ENCODE data around the gene LIMA1.
"Not testable (repeated sequence)": the region's sequence is repeated elsewhere in the genome, so short reads cannot be mapped to it uniquely, and the experiment has no call there.

LIMA1 gene

DNA sequence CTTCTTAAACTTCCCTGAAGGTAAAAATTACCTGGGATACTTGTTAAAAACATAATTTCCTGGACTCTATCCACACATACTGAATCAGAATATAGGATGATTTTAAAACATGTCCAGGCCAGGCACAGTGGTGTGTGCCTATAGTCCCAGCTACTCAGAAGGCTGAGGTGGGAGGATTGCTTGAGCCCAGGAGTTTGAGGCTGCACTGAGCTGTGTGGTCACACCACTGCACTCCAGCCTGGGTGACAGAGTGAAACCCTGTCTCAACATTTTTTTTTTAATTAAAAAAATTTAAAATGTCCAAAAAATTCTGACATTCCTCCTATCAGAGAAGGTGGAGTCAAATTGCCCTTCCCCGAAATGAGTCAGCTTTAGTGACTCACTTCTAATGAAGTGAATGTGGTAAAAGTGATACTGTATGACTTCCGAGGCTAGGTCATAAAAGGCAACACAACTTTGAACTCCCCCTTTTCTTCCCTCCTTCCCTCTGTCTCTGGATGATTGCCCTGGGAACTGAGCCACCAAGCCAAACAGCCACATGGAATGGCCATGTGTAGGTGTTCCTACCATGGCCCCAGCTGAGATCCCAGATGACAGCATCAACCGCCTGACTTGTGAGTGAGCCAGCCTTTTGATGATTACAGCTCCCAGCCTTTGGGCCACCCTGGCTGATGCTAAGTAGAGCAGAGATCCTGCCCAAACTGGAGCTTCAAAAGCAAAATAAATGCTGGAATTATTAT, 36.3 kb downstream of the LIMA1 start:
- no peak for DNase-seq

- no peak for DNase-seq
Observed at GRCh38 chr12:50246197-50246865, 37.0 kb downstream of the LIMA1 start.

DNA sequence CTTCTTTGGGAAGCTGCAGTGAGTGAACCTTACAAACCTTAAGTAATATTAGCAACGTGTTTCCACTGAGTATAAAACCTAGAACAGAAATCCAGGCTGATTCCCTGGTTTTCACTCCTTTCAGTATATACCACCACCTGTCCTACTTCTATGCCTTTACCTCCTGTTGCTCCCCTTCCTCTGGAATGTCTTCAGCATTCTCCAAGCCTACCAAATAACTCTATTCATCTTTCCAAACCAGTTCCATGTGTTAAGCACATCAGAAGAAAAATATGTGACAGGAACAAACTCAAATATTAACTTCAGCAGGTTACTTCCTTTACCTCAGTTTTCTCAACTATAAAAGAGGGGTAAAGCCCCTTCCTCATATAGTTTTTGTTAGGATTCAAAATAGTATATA, 39.8 kb downstream of the LIMA1 start:
- no peak for DNase-seq

DNA sequence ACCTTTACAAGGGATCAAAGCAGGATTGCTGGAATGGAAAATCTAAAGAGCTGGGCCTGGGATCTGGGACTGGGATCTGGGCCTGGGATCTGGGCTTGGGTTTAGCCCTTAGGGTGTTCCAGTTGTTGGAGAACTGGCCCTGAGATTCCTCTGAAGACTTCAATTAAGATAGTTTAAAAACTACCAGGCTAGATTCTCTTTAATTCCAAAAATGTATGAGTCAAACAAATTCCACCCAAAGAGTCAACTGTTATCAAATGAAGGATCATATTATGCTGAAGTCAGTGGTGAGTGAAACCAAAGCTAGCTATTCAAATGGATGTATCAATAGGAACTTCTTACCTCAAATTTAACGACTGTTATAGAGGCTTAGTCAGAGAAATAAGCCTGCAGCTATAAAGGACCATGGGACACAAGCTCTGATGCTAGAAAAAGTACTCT, 40.5 kb downstream of the LIMA1 start:
- no peak for DNase-seq

DNA sequence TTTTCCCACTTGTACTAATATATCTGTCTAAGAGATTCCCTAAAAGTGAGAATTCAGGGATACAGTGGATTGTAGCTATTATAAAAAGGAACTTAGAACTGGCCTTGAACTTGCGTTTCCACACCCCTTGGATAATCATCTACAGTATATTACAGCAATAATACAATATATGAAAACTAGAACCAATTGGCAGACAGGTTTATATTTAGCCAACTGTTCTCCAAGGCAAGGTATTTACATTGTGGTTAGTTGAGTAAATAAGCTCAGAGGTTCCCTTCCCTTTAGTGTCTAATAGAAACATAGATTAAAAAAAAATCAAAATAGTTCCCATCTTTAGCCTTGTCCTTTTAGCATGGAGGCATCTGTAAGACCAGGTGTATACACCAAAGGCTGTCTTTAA, 42.1 kb downstream of the LIMA1 start:
- no peak for DNase-seq

- DNase-seq = no peak
Observed at GRCh38 chr12:50240792-50241114, 42.6 kb downstream of the LIMA1 start.

- DNase-seq = no peak
Observed at GRCh38 chr12:50240096-50240791, 43.1 kb downstream of the LIMA1 start.

DNA sequence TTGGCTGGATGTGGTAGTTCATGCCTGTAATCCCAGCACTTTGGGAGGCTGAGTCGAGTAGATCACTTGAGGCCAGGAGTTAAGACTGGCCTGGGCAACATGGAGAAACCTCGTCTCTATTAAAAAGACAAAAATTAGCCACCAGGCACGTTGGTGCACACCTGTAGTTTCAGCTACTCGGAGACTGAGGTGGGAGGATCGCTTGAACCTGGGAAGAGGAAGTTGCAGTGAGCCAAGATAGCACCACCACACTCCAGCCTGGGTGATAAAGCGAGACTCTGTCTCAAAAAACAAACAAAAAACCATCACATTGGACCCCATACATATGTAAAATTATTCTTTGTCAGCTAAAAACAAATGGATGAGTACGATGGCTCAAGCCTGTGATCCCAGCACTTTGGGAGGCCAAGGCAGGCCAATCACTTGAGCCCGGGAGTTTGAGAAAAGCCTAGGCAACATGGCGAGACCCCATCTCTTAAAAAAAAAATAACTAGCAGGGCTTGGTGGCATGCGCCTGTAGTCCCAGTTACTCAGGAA, 43.9 kb downstream of the LIMA1 start:
- no peak for DNase-seq

DNA sequence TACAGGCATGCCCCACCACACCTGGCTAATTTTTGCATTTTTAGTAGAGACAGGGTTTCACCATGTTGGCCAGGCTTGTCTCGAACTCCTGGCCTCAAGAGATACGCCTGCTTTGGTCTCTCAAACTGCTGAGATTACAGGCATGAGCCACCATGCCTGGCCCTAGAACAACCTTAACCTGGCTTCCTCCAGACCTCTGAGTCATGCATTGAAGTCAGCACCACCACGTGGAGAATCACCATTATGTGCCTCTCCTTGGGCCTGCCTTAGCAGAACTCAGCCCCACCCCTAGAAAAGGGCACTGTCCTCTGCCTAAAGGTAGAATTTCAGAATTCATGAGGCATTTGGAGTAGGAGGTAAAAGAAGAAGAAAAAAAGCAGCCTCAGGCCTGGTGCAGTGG, 49.0 kb downstream of the LIMA1 start:
- DNase-seq = no peak

GRCh38 chr12:50232771-50233209, 50.5 kb downstream of the LIMA1 start:
- no peak for DNase-seq

DNA sequence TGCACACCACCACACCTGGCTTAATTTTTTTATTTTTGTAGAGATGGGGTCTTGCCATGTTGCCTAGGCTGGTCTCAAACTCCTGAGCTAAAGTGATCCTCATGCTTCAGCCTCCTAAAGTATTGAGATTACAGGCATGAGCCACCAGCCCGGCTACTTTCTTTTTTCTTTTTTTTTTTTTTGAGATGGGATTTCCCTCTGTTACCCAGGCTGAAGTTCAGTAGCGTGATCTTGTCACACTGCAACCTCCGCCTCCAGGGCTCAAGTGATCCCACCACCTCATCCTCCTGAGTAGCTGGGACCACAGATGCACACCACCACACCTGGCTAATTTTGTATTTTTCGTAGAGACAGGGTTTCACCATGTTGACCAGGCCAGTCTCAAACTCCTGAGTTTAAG, 51.1 kb downstream of the LIMA1 start:
- no peak for DNase-seq

- DNase-seq = no peak
Observed at GRCh38 chr12:50231346-50231745, 52.0 kb downstream of the LIMA1 start.

GRCh38 chr12:50230217-50230616, 53.1 kb downstream of the LIMA1 start:
- DNase-seq = no peak

- DNase-seq = peak; percentile 26 to 57
Observed at GRCh38 chr12:50224026-50224692, 59.2 kb downstream of the LIMA1 start.

GRCh38 chr12:50222275-50222783, 61.0 kb downstream of the LIMA1 start:
- DNase-seq = peak in 1 of 2 donors; percentile 45

GRCh38 chr12:50221228-50222008, 61.9 kb downstream of the LIMA1 start:
- DNase-seq = no peak

GRCh38 chr12:50220363-50220995, 62.8 kb downstream of the LIMA1 start:
- peak in 1 of 2 donors; percentile 30 for DNase-seq

DNA sequence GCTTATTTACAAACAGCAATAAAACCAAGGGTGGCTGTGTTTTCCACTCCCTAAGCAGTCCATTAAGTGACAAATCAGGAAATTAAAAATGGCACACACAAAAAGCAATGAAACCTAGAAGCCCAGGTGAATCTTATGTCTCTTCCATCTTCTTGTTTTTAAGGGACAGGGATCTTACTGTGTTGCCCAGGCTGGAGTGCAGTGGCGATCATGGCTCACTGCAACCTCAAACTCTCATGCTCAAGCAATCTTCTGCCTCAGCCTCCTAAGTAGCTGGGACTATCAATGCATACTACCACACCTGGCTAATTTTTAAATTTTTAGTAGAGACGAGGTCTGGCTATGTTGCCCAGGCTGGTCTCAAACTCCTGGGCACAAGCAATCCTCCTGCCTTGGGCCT, 63.8 kb downstream of the LIMA1 start:
- DNase-seq = no peak

- not testable (repeated sequence) for DNase-seq
Observed at GRCh38 chr12:50219001-50219400, 64.3 kb downstream of the LIMA1 start.

DNA sequence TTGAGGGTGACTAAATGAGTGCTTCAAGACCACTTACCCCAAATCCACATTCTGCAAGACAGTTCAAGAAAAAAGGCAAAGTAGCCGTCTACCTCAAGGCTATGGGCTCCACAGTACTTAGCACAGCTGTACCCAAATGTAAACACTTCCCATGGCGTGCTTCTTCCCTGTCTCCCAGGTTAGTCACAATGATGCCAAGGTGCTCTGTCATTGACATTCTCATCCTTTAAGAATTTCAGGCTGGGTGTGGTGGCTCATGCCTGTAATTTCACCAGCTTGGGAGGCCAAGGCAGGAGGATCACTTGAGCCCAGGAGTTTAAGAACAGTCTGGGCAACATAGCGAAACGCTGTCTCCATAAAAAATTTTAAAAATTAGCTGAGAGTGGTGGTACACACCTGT, 64.9 kb downstream of the LIMA1 start:
- no peak for DNase-seq

DNA sequence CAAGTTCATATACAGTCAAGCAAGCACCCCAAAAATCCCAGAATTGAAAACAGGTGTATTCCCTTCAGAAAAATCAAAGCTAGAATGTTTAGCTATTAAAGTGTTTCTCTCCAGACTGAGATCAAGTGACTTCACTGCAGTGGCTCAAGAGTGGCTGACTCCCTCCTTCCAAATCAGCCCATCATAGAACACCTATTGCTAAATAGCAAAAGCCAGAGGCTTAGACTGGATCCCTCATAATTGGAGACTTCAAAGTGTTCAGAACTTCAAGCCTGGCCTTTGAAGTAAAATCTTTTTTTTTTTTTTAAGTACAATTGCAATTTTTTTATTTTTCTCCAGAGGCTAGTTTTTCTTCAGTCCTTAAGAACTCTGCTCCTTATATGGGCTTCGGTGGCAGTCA, 66.1 kb downstream of the LIMA1 start:
- no peak for DNase-seq

DNA sequence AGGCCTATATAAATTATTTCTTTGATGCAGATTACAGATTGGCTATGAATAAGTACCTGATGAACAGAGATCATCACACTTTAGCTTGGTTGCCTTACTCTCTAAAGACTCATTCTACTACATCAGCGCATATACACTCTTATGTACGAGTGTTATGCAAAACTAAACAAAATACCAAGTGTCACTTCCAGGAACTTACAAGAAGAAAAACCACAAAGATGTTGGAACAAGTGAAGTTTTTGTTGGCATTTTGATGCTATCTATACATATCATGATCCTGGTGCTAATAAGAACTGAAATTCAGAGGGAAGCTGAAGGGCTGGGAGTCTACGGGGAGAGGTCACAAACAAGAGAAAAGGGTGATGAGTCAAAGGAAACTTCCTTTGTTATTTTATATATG, 68.3 kb downstream of the LIMA1 start:
- DNase-seq = no peak
